Activated gamma-delta T cell treated with anti-CD3 and anti-CD28 coated beads, Interleukin-2, amount 50 U/mL, for 16 hours (primary cell): ENCODE data around the gene MSGN1.

Experiments used
- DNase-seq: peaks from one replicate; pipeline ENCODE4 v3.0.0-alpha.2; 2020; ENCODE audit warnings: low read depth

MSGN1 gene

DNA sequence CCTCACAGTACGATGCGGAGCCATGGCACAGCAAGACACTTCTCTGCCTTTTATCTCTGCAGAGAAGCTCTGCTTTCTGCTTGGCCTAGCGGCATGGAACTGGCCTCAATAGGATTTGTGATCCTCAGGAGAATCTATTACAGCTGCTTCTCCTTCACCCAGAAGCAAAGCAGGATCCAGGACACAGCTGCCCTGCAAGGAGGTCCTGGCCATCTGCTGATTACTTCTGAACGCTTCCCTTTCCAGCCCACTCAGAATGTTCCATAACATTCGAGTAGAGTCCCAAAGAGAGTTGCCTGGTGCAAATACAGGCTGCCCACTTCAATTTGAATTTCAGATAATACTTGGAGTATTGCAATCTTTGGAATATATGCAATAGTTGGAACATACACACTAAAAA lies 33.0 kb downstream of the MSGN1 start:
- no peak for DNase-seq

DNA sequence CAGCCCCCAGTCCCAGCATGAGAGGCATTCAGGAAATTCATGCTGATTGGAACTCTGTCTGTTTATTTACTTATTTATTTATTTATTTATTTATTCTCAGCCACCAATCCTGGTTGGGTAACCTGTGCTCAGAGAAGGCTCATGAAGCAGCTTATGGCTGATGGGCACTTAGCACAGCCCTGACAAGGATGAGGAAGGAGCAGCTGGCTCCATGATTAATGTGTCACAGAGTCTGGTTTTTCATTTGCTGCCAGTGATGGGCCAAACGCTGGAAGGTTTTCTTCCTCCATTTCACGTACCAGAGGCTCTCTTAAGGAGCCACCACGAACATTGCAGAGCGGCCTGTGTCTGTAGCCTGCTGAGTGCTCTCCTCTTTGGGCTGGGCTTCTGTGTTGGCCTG lies 33.9 kb downstream of the MSGN1 start:
- no peak for DNase-seq

DNA sequence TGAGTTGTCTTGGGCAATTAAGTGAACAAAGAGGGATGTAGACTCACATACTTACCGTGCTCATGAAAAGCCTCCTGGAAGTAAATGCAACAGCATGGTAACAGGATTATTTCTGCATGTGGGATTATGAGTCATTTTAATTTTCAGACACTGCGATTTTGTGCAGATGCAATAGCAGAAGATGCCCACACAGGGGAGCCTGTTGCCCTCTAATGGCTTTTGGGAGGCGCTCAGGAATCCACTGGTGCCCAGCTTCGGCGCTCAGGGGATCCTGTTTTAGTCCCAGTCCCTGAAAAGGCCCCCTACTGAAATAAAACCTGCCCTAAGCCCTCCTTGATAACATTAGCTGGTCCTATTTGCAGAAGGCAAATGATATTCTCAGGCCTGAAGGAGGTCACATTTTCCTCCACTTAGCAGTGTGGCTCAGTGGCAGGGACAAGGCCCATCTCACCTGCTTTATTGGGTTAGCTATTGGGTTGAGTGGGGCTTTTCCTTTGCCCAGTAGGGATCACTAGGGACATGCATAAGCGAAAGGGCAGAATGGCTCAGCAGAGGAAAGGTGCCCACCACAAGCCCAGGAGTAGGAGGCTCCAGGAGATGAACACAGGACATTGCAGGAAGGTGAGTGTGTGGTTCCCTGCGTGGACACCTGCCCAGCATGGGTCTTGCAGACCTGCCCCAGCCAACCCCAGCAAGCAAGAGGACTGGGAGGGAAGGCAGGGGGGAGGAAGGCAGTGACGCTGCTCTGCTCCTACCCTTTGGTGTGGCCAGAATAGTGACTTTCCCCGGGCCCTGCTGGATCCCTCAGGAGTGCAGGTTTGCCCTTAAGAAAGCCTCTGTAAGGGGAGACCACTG lies 35.7 kb downstream of the MSGN1 start:
- DNase-seq = no peak

GRCh38 chr2:17853799-17854198 lies 37.5 kb downstream of the MSGN1 start:
- DNase-seq = no peak

GRCh38 chr2:17857021-17857420 lies 40.8 kb downstream of the MSGN1 start:
- no peak for DNase-seq

DNA sequence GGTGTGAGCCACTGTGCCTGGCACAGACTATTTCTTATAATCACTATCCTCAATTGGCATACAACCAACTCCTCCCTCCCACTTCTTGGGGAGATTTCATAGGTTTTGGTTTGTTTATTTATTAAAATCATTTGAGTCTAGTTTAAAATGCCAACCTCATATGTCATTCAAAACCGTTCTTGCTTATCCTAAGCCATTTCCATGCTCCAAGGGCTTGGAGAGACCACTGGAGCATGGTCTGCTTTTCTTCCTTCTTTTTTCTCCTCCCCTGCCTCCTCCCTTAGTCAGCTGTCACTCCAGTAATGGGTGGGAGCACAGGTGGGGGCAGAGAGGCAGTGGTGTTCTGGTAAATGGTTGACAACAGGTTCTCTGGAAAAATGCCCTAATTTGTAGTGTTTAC lies 41.8 kb downstream of the MSGN1 start:
- no peak for DNase-seq

DNA sequence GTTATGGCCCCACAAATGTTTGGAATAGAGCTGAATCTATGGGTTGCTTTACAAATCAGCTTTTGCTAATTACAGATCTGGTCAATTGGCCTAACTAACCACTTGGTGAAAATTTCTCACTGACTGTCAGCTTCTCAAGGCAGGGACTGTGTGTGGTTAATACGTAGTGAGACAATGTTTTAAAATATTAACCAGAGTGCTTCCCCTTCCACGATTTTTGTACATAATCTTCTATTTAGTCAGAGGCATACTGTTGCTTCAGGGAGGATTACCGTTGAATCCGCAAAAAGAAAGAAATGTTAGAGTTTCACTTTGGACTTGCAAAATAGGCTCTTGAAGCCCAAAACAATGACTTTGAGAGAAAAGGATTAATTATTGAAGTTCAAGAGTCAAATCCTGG lies 47.3 kb downstream of the MSGN1 start:
- DNase-seq = no peak

GRCh38 chr2:17864676-17865075 lies 48.4 kb downstream of the MSGN1 start:
- no peak for DNase-seq

DNA sequence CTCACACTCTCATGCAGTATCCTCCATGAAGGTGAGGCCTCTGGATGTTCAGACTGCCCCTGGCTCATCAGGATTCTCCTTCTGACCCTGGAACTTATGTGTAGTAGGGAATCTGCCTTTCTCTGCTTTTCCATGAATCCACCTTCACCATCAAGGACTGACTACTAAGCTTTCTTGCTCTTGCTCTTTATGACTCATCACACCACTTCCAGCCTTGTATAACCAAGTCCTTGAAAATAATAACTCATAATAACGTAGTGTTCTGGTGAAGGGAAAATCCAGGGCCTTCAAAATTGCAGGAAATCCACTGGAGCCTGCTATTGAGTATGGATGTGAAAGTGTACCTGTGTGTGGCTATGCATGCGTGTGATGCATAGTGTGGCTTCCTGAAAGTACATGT lies 50.9 kb downstream of the MSGN1 start:
- DNase-seq = no peak
